BE2C (cell line): ENCODE measurements around the gene TBC1D17.

Source experiments
- DNase-seq: peaks from one replicate; pipeline ENCODE4 v3.0.0-alpha.2; 2020
- H3K27me3 ChIP-seq: fragments of 250-450 bp; sonication (Bioruptor Pico); 2 replicates; pipeline ENCODE4 v1.5.1; 2020; ENCODE audit warnings: mild to moderate bottlenecking
- H3K36me3 ChIP-seq: fragments of 250-450 bp; sonication (Bioruptor Pico); 2 replicates; pipeline ENCODE4 v1.5.1; 2020; ENCODE audit warnings: mild to moderate bottlenecking
- H3K4me1 ChIP-seq: fragments of 250-450 bp; sonication (Bioruptor Pico); 2 replicates; pipeline ENCODE4 v1.5.1; 2020
- H3K4me3 ChIP-seq: 2 replicates; pipeline ENCODE4 v1.5.1; 2011; ENCODE audit warnings: low read depth, low read length
- H3K9me3 ChIP-seq: fragments of 250-450 bp; sonication (Bioruptor Pico); 2 replicates; pipeline ENCODE4 v1.5.1; 2020
- CTCF ChIP-seq: IDR thresholded peaks from 2 replicates; pipeline ENCODE4 v1.5.1; 2012; ENCODE audit warnings: mild to moderate bottlenecking, low read depth, low read length

The TBC1D17 gene

GRCh38 chr19:49891393-49891792 is 13.9 kb downstream of the TBC1D17 start:
- no peaks in the 10 kb centered on the region for H3K27me3 ChIP-seq
- no peaks in the 10 kb centered on the region for H3K36me3 ChIP-seq
- no peaks in the 10 kb centered on the region for H3K9me3 ChIP-seq
- H3K4me3 ChIP-seq = no peak overlapping the region
- DNase-seq = no peak
- TF ChIP-seq CTCF = no peak
- peaks cover 6% of the 10 kb centered on the region; the same call in 1 of the 2 replicates for H3K4me1 ChIP-seq

- DNase-seq = no peak
- no peaks in the 10 kb centered on the region for H3K9me3 ChIP-seq
- no peak for TF ChIP-seq CTCF
- no peaks in the 10 kb centered on the region for H3K27me3 ChIP-seq
- H3K4me1 ChIP-seq = peaks cover 6% of the 10 kb centered on the region; the same call in 1 of the 2 replicates
- H3K36me3 ChIP-seq = no peaks in the 10 kb centered on the region
- H3K4me3 ChIP-seq = no peak overlapping the region
Observed at GRCh38 chr19:49892716-49893115, 15.2 kb downstream of the TBC1D17 start.

GRCh38 chr19:49894011-49894664 is 16.6 kb downstream of the TBC1D17 start:
- no peak for DNase-seq
- H3K4me1 ChIP-seq = peaks cover 6% of the 10 kb centered on the region; the same call in 1 of the 2 replicates
- no peaks in the 10 kb centered on the region for H3K9me3 ChIP-seq
- H3K36me3 ChIP-seq = no peaks in the 10 kb centered on the region
- H3K4me3 ChIP-seq = no peak overlapping the region
- no peak for TF ChIP-seq CTCF
- H3K27me3 ChIP-seq = no peaks in the 10 kb centered on the region

GRCh38 chr19:49894879-49895565 is 17.5 kb downstream of the TBC1D17 start:
- no peak for DNase-seq
- H3K4me1 ChIP-seq = peaks cover 6% of the 10 kb centered on the region; the same call in 1 of the 2 replicates

GRCh38 chr19:49895566-49896297 is 18.2 kb downstream of the TBC1D17 start:
- Histone ChIP-seq H3K36me3 (no peaks in the 10 kb centered on the region), H3K4me1 (peaks cover 6% of the 10 kb centered on the region; the same call in 1 of the 2 replicates), H3K27me3 (no peaks in the 10 kb centered on the region), H3K4me3 (no peak overlapping the region), H3K9me3 (no peaks in the 10 kb centered on the region)
- TF ChIP-seq CTCF = no peak
- no peak for DNase-seq

More at GRCh38 chr19:49894879-49895565, 17.5 kb downstream of the TBC1D17 start:
- TF ChIP-seq CTCF = no peak
- Histone ChIP-seq H3K4me3 (no peak overlapping the region), H3K36me3 (no peaks in the 10 kb centered on the region), H3K9me3 (no peaks in the 10 kb centered on the region), H3K27me3 (no peaks in the 10 kb centered on the region)
